Motor neuron (in vitro differentiated cells): ENCODE data around the gene IL1RAP. TPM values are rescaled to one million over a fixed set of nuclear protein-coding genes. Genes with fewer than 3 reads are reported as not detected.

Experiments used
- ATAC-seq, 8 experiments: fragments of 200-7000 bp; cut with Tn5 transposase; replicated peaks in 6 of 8; 2 replicates each; pipeline ENCODE4 v1.8.0; 2021; ENCODE audit warnings: mild to moderate bottlenecking in 8 of 8, moderate library complexity in 8 of 8
- H3K27ac ChIP-seq, 2 donors: fragments of 250-450 bp; sonication (Bioruptor Pico); 2 replicates each; pipeline ENCODE4 v1.9.0; 2021; ENCODE audit warnings: antibody characterized with exemption in 2 of 2, mild to moderate bottlenecking in 2 of 2, moderate library complexity in 1 of 2
- H3K4me1 ChIP-seq, 2 donors: fragments of 250-450 bp; sonication (Bioruptor Pico); replicated peaks in 1 of 2; 2 replicates each; pipeline ENCODE4 v1.6.1; 2021; ENCODE audit warnings: antibody characterized with exemption in 2 of 2, mild to moderate bottlenecking in 2 of 2, moderate library complexity in 1 of 2
- H3K4me3 ChIP-seq, 5 donors: fragments of 250-450 bp; sonication (Bioruptor Pico); 2 replicates each; pipeline ENCODE4 v1.9.0; 2021; ENCODE audit warnings: antibody characterized with exemption in 5 of 5, mild to moderate bottlenecking in 5 of 5, moderate library complexity in 4 of 5
- WGBS, 10 experiments: fragments of 450-650 bp; shearing (Covaris generic); methylation state at CpG; one replicate each; pipeline ENCODE4 v1.0.0; 2022; 5-methylcytosine and 5-hydroxymethylcytosine counted together
- in situ Hi-C, 9 experiments: fragments of 400-800 bp; cut with MboI; loops; one replicate each; pipeline ENCODE4 v1.15.0; 2021; ENCODE audit warnings: low sequenced_read_pairs in 9 of 9, low pct_unique_long_range_greater_than_20kb in 2 of 9; ENCODE audit not compliant: unreplicated experiment in 9 of 9
- total RNA-seq, 8 experiments: library from RNA; unstranded; fragments of 300-600 nt; gene quantifications; 2 replicates each; pipeline versions ENCODE4 v1.2.3 to v1.2.4, GENCODE V29; 2022

Gene IL1RAP
- total RNA-seq, 8 experiments from 2014 or later: 1.9 to 31.3 (median 4.1) TPM

- Histone ChIP-seq H3K27ac (no peak overlapping the region), H3K4me1 (peaks cover 4 to 19% of the 10 kb centered on the region in 2 donors), H3K4me3 (no peak overlapping the region)
- WGBS, 10 experiments: 52 to 100% (median 83%) methylated on average over 1 to 5 of the region's 5 CpGs; no CpG with 5 or more reads in 3 of the 10 experiments
- peak in 1 of 8 experiments; percentile 18 for ATAC-seq
- in situ Hi-C loops: no loop called here
Observed at GRCh38 chr3:190495796-190496195, 18.1 kb upstream of the IL1RAP start.

DNA sequence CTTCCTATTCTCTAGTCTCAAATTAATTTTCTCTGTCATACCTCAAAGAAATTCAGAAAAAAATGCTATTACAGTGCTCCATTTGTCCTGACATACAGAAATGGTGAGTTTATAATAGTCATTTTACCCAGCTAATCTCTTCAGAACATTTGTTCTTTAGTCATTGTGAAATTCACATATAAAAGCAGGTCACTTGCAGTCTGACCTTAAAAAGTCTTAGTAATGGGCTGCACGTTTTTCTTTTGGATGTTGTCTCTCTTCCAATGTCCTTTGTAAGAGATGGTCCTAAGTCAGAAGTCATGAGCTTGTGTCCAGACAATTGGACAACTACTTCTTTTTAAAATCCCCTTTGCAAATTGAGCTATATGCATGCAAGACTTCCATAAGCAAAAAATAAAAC is 17.0 kb upstream of the IL1RAP start:
- Histone ChIP-seq H3K4me3 (no peak overlapping the region), H3K4me1 (peaks cover 4 to 19% of the 10 kb centered on the region in 2 donors), H3K27ac (no peak overlapping the region)
- in situ Hi-C loops: no loop called here
- ATAC-seq: no peak
- WGBS, 10 experiments: 0 to 10% (median 0%) methylated on average over 1 of the region's 1 CpG; no CpG with 5 or more reads in 2 of the 10 experiments

GRCh38 chr3:190497811-190498210 is 16.1 kb upstream of the IL1RAP start:
- in situ Hi-C loops: no loop called here

DNA sequence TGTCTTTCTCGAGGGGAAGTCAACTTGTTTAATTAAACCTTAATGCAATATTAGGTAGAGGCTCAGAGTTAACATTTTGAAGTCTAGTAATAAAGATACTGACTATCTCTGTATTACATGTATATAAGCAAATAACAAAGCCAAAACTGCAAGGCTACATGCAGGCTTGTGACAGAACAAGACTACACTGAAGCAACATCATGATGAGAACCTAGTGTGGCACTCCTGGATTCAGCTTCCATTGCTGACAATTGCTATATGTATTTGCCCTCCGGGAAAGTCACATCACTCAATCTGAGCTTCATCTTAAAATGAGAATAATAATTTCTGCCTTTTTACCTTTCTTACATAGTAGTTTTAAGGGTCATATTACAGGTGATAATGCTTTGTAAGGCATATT is 15.6 kb upstream of the IL1RAP start:
- no peak for ATAC-seq
- 40 to 100% (median 88%) methylated on average over 1 to 2 of the region's 2 CpGs for WGBS, 10 experiments
- Histone ChIP-seq H3K27ac (no peak overlapping the region), H3K4me3 (no peak overlapping the region), H3K4me1 (peaks cover 4 to 19% of the 10 kb centered on the region in 2 donors)
- in situ Hi-C loops: no loop called here

More at GRCh38 chr3:190497811-190498210, 16.1 kb upstream of the IL1RAP start:
- Histone ChIP-seq H3K4me3 (no peak overlapping the region), H3K4me1 (peaks cover 4 to 19% of the 10 kb centered on the region in 2 donors), H3K27ac (no peak overlapping the region)
- WGBS, 10 experiments: 41 to 100% (median 83%) methylated on average over 1 to 3 of the region's 3 CpGs; no CpG with 5 or more reads in 3 of the 10 experiments
- peak in 5 of 8 experiments; percentile 64 to 84 (median 79) for ATAC-seq

- in situ Hi-C loops: no loop called here
- H3K4me1 ChIP-seq: peaks cover 4 to 19% of the 10 kb centered on the region in 2 donors
- 0 to 53% (median 21%) methylated on average over 2 of the region's 2 CpGs; no CpG with 5 or more reads in 5 of the 10 experiments for WGBS, 10 experiments
- no peak overlapping the region for H3K27ac ChIP-seq
- peak in 2 of 8 experiments; percentile 44 to 50 for ATAC-seq
- H3K4me3 ChIP-seq: no peak overlapping the region
Observed at GRCh38 chr3:190499122-190499521, 14.8 kb upstream of the IL1RAP start.

GRCh38 chr3:190502946-190503345 is 10.9 kb upstream of the IL1RAP start:
- Histone ChIP-seq H3K27ac (no peak overlapping the region), H3K4me1 (peaks cover 2 to 19% of the 10 kb centered on the region in 2 donors), H3K4me3 (no peak overlapping the region)
- WGBS, 10 experiments: 31 to 94% (median 77%) methylated on average over 1 to 3 of the region's 3 CpGs
- in situ Hi-C loops: loop anchor here in 1 of 9 experiments (25.0 kb wide), 1 partner anchor 184 kb away; no protein-coding TSS in a partner anchor
- no peak for ATAC-seq

- peaks cover 0 to 8% of the 10 kb centered on the region in 2 donors for H3K4me1 ChIP-seq
- peak; percentile 35 to 90 (median 56) for ATAC-seq
- WGBS, 10 experiments: 0 to 88% (median 53%) methylated on average over 1 to 4 of the region's 4 CpGs
- H3K4me3 ChIP-seq: no peak overlapping the region
- no peak overlapping the region for H3K27ac ChIP-seq
- in situ Hi-C loops: loop anchor here in 1 of 9 experiments (25.0 kb wide), 1 partner anchor 183 kb away; no protein-coding TSS in a partner anchor
Observed at GRCh38 chr3:190504354-190505125, 9.3 kb upstream of the IL1RAP start.

- no peak overlapping the region for H3K4me3 ChIP-seq
- in situ Hi-C loops: loop anchor here in 1 of 9 experiments (25.0 kb wide), 1 partner anchor 182 kb away; no protein-coding TSS in a partner anchor
- WGBS, 10 experiments: 20 to 100% (median 56%) methylated on average over 1 to 3 of the region's 3 CpGs; no CpG with 5 or more reads in 1 of the 10 experiments
- H3K27ac ChIP-seq: no peak overlapping the region
- H3K4me1 ChIP-seq: peaks cover 0 to 8% of the 10 kb centered on the region in 2 donors
- no peak for ATAC-seq
Observed at GRCh38 chr3:190505381-190506003, 8.4 kb upstream of the IL1RAP start.

DNA sequence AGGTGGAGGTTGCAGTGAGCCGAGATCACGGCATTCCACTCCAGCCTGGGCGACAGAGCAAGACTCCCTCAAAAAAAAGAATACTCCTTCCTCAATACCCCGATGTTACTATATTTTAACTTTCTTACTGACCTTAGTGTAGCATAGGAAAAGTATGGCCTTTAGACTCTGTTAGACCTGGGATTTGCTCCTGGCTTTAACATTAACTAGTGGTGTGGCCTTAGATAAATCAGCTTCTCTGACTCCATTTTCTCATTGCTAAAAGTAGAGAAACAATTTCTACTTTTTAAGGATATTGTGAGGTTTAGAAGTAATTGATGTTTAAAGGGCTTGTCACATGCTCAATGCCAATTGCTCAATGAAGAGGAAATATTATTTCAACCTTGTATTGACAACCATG is 7.6 kb upstream of the IL1RAP start:
- Histone ChIP-seq H3K27ac (no peak overlapping the region), H3K4me3 (no peak overlapping the region), H3K4me1 (peaks cover 0 to 8% of the 10 kb centered on the region in 2 donors)
- WGBS, 10 experiments: 94 to 100% (median 100%) methylated on average over 1 to 4 of the region's 4 CpGs; no CpG with 5 or more reads in 3 of the 10 experiments
- no peak for ATAC-seq
- in situ Hi-C loops: loop anchor here in 1 of 9 experiments (25.0 kb wide), 1 partner anchor 181 kb away; no protein-coding TSS in a partner anchor

- WGBS, 10 experiments: 92 to 100% (median 100%) methylated on average over 1 to 3 of the region's 3 CpGs; no CpG with 5 or more reads in 3 of the 10 experiments
- Histone ChIP-seq H3K27ac (no peak overlapping the region), H3K4me3 (no peak overlapping the region), H3K4me1 (peaks cover 0 to 3% of the 10 kb centered on the region in 2 donors)
- in situ Hi-C loops: loop anchor here in 1 of 9 experiments (25.0 kb wide), 1 partner anchor 175 kb away; no protein-coding TSS in a partner anchor
- ATAC-seq: no peak
Observed at GRCh38 chr3:190512666-190513065, 1.2 kb upstream of the IL1RAP start.

- peak overlapping the region; percentile 43 to 59 (median 57) for H3K4me3 ChIP-seq
- H3K4me1 ChIP-seq: peaks cover 0 to 3% of the 10 kb centered on the region in 2 donors
- 0 to 27% (median 2%) methylated on average over 1 to 12 of the region's 29 CpGs; no CpG with 5 or more reads in 3 of the 10 experiments for WGBS, 10 experiments
- no peak overlapping the region for H3K27ac ChIP-seq
- in situ Hi-C loops: loop anchor here in 1 of 9 experiments (25.0 kb wide), 1 partner anchor 173 kb away; no protein-coding TSS in a partner anchor
- peak; percentile 9 to 42 (median 27) for ATAC-seq
Observed at GRCh38 chr3:190514413-190515153, 698 bp downstream of the IL1RAP start.

- 83 to 100% (median 97%) methylated on average over 1 of the region's 1 CpG; no CpG with 5 or more reads in 2 of the 10 experiments for WGBS, 10 experiments
- Histone ChIP-seq H3K4me3 (peak overlapping the region in 1 of 5 donors; percentile 57), H3K4me1 (peaks cover 0 to 3% of the 10 kb centered on the region in 2 donors), H3K27ac (no peak overlapping the region)
- in situ Hi-C loops: loop anchor here in 1 of 9 experiments (25.0 kb wide), 1 partner anchor 171 kb away; no protein-coding TSS in a partner anchor
- no peak for ATAC-seq
Observed at GRCh38 chr3:190516416-190516815, 2.5 kb downstream of the IL1RAP start.
